GM18526 (cell line): ENCODE results near the gene ZBTB20.

Source experiments
- POLR2A ChIP-seq: IDR thresholded peaks from 3 replicates; pipeline ENCODE4 v1.6.1; 2011; ENCODE audit not compliant: insufficient read length; ENCODE audit errors: extremely low read depth

Gene ZBTB20

GRCh38 chr3:114356066-114356465, 791.0 kb downstream of the ZBTB20 start:
- no peak for TF ChIP-seq POLR2A

- TF ChIP-seq POLR2A: no peak
These were observed 791.4 kb downstream of the ZBTB20 start for GRCh38 chr3:114355653-114356052.

GRCh38 chr3:114351822-114352145, 795.3 kb downstream of the ZBTB20 start:
- no peak for TF ChIP-seq POLR2A

GRCh38 chr3:114351123-114351821, 795.8 kb downstream of the ZBTB20 start:
- TF ChIP-seq POLR2A: no peak

- TF ChIP-seq POLR2A: no peak
These were observed 796.4 kb downstream of the ZBTB20 start for GRCh38 chr3:114350690-114351089.

- no peak for TF ChIP-seq POLR2A
These were observed 796.8 kb downstream of the ZBTB20 start for GRCh38 chr3:114350271-114350670.

- TF ChIP-seq POLR2A: no peak
These were observed 802.6 kb downstream of the ZBTB20 start for GRCh38 chr3:114344492-114344891.

- TF ChIP-seq POLR2A: no peak
These were observed 808.3 kb downstream of the ZBTB20 start for GRCh38 chr3:114338651-114339357.

- TF ChIP-seq POLR2A: no peak
These were observed 810.2 kb downstream of the ZBTB20 start for GRCh38 chr3:114336857-114337256.

- no peak for TF ChIP-seq POLR2A
These were observed 810.9 kb downstream of the ZBTB20 start for GRCh38 chr3:114336122-114336697.

GRCh38 chr3:114333923-114334240, 813.2 kb downstream of the ZBTB20 start:
- no peak for TF ChIP-seq POLR2A

GRCh38 chr3:114333180-114333922, 813.7 kb downstream of the ZBTB20 start:
- TF ChIP-seq POLR2A: no peak

GRCh38 chr3:114332342-114333179, 814.5 kb downstream of the ZBTB20 start:
- TF ChIP-seq POLR2A: no peak

GRCh38 chr3:114331710-114332109, 815.4 kb downstream of the ZBTB20 start:
- TF ChIP-seq POLR2A: no peak

- no peak for TF ChIP-seq POLR2A
These were observed 816.1 kb downstream of the ZBTB20 start for GRCh38 chr3:114331007-114331406.

GRCh38 chr3:114329823-114330222, 817.3 kb downstream of the ZBTB20 start:
- TF ChIP-seq POLR2A: no peak

- no peak for TF ChIP-seq POLR2A
These were observed 818.7 kb downstream of the ZBTB20 start for GRCh38 chr3:114328345-114328744.
